BE2C (cell line): Measurements from ENCODE around the gene GJB5.
"Not testable (repeated sequence)": the region's sequence is repeated elsewhere in the genome, so short reads cannot be mapped to it uniquely, and the experiment has no call there.

Source experiments
- DNase-seq: peaks from one replicate; pipeline ENCODE4 v3.0.0-alpha.2; 2020
- H3K27me3 ChIP-seq: fragments of 250-450 bp; sonication (Bioruptor Pico); 2 replicates; pipeline ENCODE4 v1.5.1; 2020; ENCODE audit warnings: mild to moderate bottlenecking
- H3K36me3 ChIP-seq: fragments of 250-450 bp; sonication (Bioruptor Pico); 2 replicates; pipeline ENCODE4 v1.5.1; 2020; ENCODE audit warnings: mild to moderate bottlenecking
- H3K4me1 ChIP-seq: fragments of 250-450 bp; sonication (Bioruptor Pico); 2 replicates; pipeline ENCODE4 v1.5.1; 2020
- H3K4me3 ChIP-seq: 2 replicates; pipeline ENCODE4 v1.5.1; 2011; ENCODE audit warnings: low read depth, low read length
- H3K9me3 ChIP-seq: fragments of 250-450 bp; sonication (Bioruptor Pico); 2 replicates; pipeline ENCODE4 v1.5.1; 2020
- TF ChIP-seq, protein P1 (sequence below): IDR thresholded peaks from 2 replicates; pipeline ENCODE4 v1.5.1; 2012; ENCODE audit warnings: mild to moderate bottlenecking, low read depth, low read length

GJB5 gene

DNA sequence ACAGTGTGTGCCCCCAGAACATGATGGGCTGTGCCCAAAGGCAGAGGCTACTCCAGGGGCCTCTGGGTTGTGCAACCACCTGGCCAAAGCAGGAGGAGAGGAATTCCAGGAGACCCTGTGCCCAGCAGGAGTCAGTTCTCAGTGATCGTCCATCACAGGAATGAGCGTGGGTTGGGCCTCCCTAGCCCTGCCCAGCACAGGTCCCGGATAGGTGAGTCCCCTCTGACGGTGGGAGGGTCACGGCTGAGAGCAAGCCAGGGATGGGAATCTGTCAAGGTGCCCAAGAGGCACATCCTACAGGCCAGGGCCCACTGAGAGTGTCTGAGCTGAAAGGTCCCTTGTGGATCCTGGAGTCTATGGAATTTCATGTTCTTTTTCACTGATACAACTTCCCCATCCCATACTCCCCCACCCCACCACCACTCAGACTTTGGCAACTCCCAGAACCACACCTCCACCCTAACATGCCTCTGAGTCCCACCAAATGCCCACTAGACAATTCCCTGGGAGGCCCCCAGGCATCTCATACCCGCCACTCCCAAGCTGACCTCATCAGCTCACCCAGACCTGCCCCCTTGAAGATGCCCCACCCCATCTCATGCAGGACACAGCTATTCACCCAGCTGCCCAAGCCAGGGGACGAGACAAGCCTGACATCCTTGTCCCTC, 7.8 kb downstream of the GJB5 start:
- H3K36me3 ChIP-seq: no peaks in the 10 kb centered on the region
- H3K9me3 ChIP-seq: no peaks in the 10 kb centered on the region
- no peak for DNase-seq
- no peaks in the 10 kb centered on the region for H3K27me3 ChIP-seq
- no peak overlapping the region for H3K4me3 ChIP-seq
- TF ChIP-seq, protein P1, sequence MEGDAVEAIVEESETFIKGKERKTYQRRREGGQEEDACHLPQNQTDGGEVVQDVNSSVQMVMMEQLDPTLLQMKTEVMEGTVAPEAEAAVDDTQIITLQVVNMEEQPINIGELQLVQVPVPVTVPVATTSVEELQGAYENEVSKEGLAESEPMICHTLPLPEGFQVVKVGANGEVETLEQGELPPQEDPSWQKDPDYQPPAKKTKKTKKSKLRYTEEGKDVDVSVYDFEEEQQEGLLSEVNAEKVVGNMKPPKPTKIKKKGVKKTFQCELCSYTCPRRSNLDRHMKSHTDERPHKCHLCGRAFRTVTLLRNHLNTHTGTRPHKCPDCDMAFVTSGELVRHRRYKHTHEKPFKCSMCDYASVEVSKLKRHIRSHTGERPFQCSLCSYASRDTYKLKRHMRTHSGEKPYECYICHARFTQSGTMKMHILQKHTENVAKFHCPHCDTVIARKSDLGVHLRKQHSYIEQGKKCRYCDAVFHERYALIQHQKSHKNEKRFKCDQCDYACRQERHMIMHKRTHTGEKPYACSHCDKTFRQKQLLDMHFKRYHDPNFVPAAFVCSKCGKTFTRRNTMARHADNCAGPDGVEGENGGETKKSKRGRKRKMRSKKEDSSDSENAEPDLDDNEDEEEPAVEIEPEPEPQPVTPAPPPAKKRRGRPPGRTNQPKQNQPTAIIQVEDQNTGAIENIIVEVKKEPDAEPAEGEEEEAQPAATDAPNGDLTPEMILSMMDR: no peak
- no peaks in the 10 kb centered on the region for H3K4me1 ChIP-seq

DNA sequence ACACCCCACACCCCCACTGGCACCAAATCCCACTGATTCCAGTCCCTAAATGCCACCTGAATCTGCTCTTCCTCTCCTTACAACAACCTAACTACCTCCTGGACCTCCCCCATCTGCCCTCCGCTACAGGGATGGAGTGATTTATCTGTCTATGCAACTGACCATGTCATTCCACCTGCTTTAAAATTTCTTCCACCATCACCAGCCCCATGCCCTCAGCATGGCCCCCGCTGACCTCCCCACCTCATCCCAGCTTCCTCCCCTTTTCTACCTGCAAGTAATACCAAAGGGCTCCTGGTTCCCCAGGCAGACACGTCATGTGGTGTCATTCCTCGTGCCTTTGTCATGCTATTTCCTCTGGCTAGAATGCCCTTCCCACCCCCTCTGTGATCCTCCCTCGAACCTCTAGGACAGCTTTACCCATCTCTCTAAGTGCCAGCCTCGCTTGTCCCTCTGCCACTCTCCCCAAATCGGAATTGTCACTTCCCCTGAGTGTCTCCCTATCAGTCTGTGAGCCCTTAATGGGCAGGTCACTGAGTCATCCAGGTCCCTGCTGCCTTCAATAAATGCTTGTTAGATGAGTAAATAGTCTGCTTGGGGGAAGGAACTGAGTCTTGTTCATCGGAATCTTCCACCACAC, 8.4 kb downstream of the GJB5 start:
- DNase-seq: no peak

DNA sequence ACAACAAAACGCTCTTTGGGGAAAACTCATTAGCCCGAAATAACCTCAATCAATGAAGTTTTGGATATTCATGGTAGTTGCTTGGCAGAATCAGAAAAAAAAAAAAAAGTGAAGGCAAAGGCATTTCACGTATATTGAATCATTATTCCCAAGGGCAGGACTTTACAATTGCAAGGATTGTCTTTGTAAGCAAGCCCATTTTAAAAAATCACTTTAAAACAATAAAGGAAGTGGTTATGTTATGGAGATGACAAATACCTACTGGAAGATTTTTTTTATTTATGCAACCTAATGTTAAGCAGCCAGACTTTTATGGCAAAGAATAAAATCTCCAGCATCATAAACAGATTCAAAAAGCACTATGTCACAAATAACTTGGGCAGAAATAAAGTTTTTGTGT, 14.0 kb downstream of the GJB5 start:
- DNase-seq: no peak
- Histone ChIP-seq H3K4me3 (no peak overlapping the region), H3K27me3 (no peaks in the 10 kb centered on the region), H3K4me1 (no peaks in the 10 kb centered on the region), H3K9me3 (no peaks in the 10 kb centered on the region), H3K36me3 (no peaks in the 10 kb centered on the region)
- TF ChIP-seq, protein P1: no peak

More for the DNA sequence above, 8.4 kb downstream of the GJB5 start:
- no peaks in the 10 kb centered on the region for H3K27me3 ChIP-seq
- no peaks in the 10 kb centered on the region for H3K36me3 ChIP-seq
- TF ChIP-seq, protein P1: no peak
- H3K4me3 ChIP-seq: no peak overlapping the region
- H3K4me1 ChIP-seq: no peaks in the 10 kb centered on the region
- no peaks in the 10 kb centered on the region for H3K9me3 ChIP-seq

DNA sequence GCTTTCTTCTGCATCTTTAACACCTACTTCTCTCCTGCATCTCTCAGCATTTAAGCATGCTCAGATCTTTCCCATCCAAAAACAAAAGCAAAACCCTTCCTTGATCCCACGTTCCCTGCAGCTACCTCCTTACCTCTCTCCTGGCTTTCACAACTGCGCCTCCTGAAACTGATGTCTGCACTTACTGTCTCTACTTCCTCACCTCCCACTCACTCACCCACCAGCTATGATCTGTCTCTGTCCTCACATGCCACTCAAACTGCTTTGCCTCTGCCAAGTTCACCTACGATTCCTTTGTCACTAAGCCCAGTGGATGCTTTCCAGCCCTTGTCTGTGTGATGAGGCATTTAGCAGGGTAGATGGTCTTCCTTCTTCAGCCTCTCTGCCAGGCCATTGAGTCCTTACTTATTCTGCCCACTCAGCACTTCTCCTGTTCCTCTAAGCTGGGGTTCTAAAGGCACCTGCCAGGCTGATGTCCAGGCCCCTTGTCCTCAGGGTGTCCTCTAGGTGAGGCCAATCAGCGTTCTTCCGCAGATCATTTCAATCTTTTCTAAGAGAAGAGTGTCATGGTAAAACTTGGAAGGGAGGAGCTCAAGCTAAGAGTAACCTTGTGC, 16.2 kb downstream of the GJB5 start:
- no peak for DNase-seq
- TF ChIP-seq, protein P1: no peak
- no peak overlapping the region for H3K4me3 ChIP-seq
- no peaks in the 10 kb centered on the region for H3K4me1 ChIP-seq
- H3K36me3 ChIP-seq: no peaks in the 10 kb centered on the region
- no peaks in the 10 kb centered on the region for H3K27me3 ChIP-seq
- H3K9me3 ChIP-seq: no peaks in the 10 kb centered on the region

DNA sequence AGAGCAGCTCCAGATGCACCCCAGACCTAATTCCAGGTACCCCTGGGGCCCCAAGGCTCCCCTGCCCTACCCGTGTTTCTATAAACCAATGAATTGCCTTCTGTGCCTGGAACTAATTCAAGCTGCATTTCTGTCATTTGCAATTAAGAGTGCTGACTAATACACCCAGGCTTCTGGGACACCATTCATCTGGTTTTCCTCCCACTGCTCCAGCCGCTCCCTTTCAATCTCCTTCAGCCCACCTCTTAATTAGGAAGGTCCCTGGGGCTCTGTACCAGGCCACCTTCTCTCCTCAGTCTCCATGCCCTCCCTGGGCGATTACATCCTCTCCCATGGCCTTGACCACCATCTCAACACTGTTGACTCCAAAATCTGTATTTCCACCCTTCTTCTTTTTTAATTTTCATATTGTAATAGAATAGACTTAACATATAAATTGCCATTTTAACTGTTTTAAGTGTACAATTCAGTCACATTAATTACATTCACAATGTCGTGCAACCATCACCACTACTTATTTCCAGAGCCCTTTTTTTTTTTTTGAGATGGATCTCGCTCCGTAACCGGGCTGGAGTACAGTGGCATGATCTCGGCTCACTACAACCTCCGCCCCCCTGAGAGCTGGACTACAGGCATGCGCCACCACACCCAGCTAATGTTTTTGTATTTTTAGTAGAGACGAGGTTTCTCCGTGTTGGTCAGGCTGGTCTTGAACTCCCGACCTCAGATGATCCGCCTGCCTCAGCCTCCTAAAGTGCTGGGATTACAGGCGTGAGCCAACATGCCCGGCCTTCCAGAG, 16.9 kb downstream of the GJB5 start:
- Histone ChIP-seq H3K4me3 (no peak overlapping the region), H3K9me3 (no peaks in the 10 kb centered on the region), H3K27me3 (no peaks in the 10 kb centered on the region), H3K36me3 (no peaks in the 10 kb centered on the region), H3K4me1 (no peaks in the 10 kb centered on the region)
- peak; percentile 14 for DNase-seq
- TF ChIP-seq, protein P1: no peak

DNA sequence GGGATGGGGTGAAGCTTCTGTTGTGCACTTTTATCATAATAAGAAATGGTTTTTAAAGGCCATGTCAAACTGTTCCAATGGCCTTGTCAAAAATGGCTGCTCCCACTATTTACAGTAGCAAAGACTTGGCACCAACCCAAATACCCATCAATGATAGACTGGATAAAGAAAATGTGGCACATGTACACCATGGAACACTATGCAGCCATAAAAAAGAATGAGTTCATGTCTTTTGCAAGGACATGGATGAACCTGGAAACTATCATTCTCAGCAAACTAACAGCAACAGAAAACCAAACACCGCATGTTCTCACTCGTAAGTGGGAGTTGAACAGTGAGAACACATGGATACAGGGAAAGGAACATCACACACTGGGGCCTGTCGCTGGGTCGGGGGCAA, 18.3 kb downstream of the GJB5 start:
- not testable (repeated sequence) for DNase-seq, H3K4me1 ChIP-seq, H3K9me3 ChIP-seq, H3K4me3 ChIP-seq, H3K36me3 ChIP-seq, H3K27me3 ChIP-seq
